WTC11 (cell line): ENCODE measurements around the gene OR51G1.

Source experiments
- ATF3 ChIP-seq: sonication (generic); formaldehyde crosslinking; conservative IDR thresholded peaks from 2 replicates; pipeline ENCODE4 v1.8.1; 2022; ENCODE audit warnings: mild to moderate bottlenecking, missing genetic modification reagents
- CREB1 ChIP-seq: sonication (generic); formaldehyde crosslinking; IDR thresholded peaks from 2 replicates; pipeline ENCODE4 v1.8.0; 2023; ENCODE audit warnings: mild to moderate bottlenecking, missing genetic modification reagents
- CTCF ChIP-seq: fragments of 200-600 bp; IDR thresholded peaks from 2 replicates; pipeline ENCODE4 v1.8.0; 2022; ENCODE audit warnings: antibody characterized with exemption
- GABPB1 ChIP-seq: sonication (generic); formaldehyde crosslinking; IDR thresholded peaks from 2 replicates; pipeline ENCODE4 v1.8.1; 2023; ENCODE audit warnings: mild to moderate bottlenecking, missing genetic modification reagents
- GRHL2 ChIP-seq: fragments of 250-450 bp; sonication (Bioruptor Pico); IDR thresholded peaks from 2 replicates; pipeline ENCODE4 v1.8.0; 2022; ENCODE audit warnings: mild to moderate bottlenecking, moderate library complexity; ENCODE audit not compliant: insufficient replicate concordance, severe bottlenecking
- GTF2I ChIP-seq: fragments of 250-450 bp; sonication (Bioruptor Pico); conservative IDR thresholded peaks from 2 replicates; pipeline ENCODE4 v1.4.0; 2021; ENCODE audit warnings: mild to moderate bottlenecking
- MAX ChIP-seq: sonication (generic); formaldehyde crosslinking; IDR thresholded peaks from 2 replicates; pipeline ENCODE4 v1.8.0; 2022; ENCODE audit warnings: mild to moderate bottlenecking, missing genetic modification reagents
- NFATC4 ChIP-seq: fragments of 250-450 bp; sonication (Bioruptor Pico); IDR thresholded peaks from 2 replicates; pipeline ENCODE4 v1.9.0; 2021; ENCODE audit warnings: mild to moderate bottlenecking
- NR2C2 ChIP-seq: sonication (generic); formaldehyde crosslinking; IDR thresholded peaks from 2 replicates; pipeline ENCODE4 v1.8.0; 2022; ENCODE audit warnings: mild to moderate bottlenecking, missing genetic modification reagents
- TEAD1 ChIP-seq: sonication (generic); formaldehyde crosslinking; IDR thresholded peaks from 2 replicates; pipeline ENCODE4 v1.8.0; 2022; ENCODE audit warnings: mild to moderate bottlenecking, missing genetic modification reagents
- ZNF232 ChIP-seq: sonication (generic); formaldehyde crosslinking; IDR thresholded peaks from 2 replicates; pipeline ENCODE4 v1.8.0; 2022; ENCODE audit warnings: mild to moderate bottlenecking, missing genetic modification reagents
- ZNF423 ChIP-seq: fragments of 250-450 bp; sonication (Bioruptor Pico); IDR thresholded peaks from 2 replicates; pipeline ENCODE4 v2.1.2; 2022; ENCODE audit warnings: mild to moderate bottlenecking, moderate library complexity

GRCh38 chr11:4924239-4924638, at the start of gene OR51G1:
- no peak for TF ChIP-seq GABPB1
- TF ChIP-seq NFATC4 (CRISPR knock-in tag): no peak
- TF ChIP-seq CTCF: no peak
- TF ChIP-seq MAX (CRISPR knock-in tag): no peak
- TF ChIP-seq NR2C2 (CRISPR knock-in tag): no peak
- no peak for TF ChIP-seq GTF2I (CRISPR knock-in tag)
- no peak for TF ChIP-seq CREB1
- TF ChIP-seq GRHL2 (CRISPR knock-in tag): no peak
- no peak for TF ChIP-seq ATF3 (CRISPR knock-in tag)
- no peak for TF ChIP-seq ZNF423 (CRISPR knock-in tag)
- TF ChIP-seq TEAD1 (CRISPR knock-in tag): no peak
- TF ChIP-seq ZNF232: no peak
